Nucleus accumbens (tissue), 56 donors: Measurements from ENCODE around the gene PLOD3.

ENCODE experiments used
- DNase-seq, 56 donors: peaks; one replicate each; lab custom pipeline; 2025; lab: John Stamatoyannopoulos, UW

The PLOD3 gene

DNA sequence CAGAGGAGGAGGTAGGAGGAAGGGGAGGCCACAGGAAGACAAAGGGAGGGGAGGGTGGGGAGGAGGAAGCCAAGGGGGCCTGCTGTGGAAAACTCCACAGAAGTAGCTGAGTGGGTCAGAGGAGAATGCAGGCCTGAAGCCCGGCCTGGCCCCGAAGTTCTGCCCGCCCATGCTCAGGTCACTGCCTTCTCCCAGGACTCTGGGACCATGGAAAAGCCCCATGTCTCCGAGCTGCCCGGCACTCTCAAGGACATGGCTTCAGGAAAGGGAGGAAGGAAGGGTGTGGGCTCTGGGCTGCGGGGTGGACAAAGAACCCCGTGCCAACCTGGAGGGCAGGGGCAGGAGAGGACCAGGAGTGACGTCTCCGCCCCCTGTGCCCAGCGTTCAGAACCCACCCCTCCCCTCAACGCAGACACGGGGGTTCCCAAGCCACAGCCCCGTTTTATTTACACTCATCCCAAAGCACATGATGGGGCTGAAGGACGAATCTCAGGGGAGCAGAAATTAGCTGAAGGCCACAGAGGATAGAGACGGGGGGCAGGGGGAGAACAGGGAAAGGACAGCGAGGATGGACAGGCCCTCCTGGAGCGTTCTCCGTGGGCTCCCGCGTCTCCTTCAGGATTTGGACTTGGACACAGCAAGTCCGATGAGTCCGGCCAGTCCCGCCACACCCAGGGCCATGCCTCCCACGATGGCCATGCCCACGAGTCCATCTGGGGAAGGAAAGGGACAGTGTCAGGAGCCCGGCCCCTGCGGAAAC, 22.0 kb upstream of the PLOD3 start:
- DNase-seq: no peak

DNA sequence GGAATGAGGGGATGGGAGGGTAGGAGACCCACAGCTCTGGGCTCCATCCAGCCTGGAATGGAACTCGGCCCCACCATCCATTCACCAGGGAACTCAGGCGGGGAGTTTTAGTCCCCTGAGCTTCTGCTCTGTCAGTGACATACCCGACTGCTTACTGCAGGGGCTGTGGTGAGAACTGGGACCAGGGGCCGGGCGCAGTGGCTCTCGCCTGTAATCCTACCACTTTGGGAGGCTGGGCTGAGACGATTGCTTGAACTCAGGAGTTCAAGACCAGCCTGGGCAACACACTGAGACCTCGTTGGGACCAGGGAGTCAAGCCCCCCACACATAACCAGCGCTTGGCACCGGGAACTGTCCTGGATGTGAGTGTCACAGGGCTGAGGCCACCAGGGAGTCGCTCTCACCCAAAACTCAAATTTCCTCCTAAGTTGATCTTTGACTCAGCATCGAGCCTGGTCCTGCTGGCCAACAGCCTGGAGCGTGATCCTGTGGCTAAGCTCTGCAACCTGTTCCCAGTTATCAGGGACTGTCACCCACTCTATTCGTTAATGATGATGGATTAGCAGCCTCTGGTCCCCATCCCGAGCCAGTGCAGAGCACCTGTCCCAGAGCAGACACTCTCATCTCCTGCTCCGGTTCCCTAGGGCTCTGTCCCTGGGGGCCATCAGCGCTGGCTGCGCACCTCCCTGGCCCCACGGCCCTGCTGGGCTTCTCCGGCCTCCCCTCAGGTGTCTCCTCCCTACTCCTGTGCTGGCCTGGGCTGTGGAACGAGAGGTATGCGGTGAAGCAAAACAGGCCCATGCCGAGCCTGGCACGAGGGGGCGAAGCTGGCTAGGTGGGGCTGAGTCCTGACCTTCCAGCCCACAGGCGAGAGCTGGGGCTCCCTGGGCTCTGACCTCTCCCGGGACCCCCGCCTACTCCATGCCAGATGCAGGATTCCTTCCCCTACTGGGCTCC, 21.1 kb upstream of the PLOD3 start:
- DNase-seq: no peak

DNA sequence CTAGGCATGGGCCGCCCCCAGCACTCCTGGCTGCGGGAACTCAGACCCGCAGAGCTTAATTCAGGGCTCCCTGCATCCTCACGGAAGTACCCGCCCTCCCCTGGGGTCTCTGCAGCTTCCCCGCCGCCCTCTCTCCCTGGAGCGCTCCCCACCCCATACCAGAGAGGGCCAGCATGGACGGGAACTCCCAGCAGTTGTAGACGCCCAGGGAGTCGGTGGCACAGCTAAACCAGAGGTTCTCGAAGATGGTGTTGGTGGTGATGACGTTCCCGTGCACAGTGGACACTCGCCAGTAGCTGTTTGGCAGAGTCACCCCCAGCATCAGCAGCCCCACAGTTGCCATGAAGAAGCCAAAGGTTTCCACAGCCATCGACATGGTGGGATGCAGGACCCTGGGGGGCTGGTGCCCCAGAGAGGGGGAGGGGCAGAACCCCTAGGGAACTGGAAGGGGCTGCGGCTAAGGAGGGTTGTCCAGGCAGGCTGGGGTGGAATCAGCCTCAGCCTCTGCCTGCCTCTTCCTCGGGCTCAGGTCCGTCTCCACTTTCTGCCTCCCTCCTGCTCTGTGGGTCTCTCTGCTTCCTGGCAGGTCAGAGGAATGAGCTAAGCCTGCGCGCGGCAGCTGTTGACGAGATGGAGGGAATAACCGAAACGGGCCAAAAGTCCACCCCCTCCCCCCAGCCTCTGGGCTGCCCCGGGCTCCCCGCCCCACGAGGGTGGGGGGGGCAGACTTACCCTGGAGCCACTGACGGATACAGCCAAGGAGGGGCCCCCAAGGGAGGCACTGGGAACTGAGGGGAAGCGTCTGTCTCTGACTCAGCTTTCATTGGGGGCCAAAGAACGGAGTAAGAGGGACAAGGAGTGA, 20.1 kb upstream of the PLOD3 start, which contains the start of gene CLDN15:
Gene CLDN15, minus strand, starts transcription at position 597 of the 862 bp plus-strand sequence. Its CDS starts 221 bp downstream, at position 376.
- DNase-seq: peak in 6 of 56 donors; percentile 9 to 38 (median 24)

DNA sequence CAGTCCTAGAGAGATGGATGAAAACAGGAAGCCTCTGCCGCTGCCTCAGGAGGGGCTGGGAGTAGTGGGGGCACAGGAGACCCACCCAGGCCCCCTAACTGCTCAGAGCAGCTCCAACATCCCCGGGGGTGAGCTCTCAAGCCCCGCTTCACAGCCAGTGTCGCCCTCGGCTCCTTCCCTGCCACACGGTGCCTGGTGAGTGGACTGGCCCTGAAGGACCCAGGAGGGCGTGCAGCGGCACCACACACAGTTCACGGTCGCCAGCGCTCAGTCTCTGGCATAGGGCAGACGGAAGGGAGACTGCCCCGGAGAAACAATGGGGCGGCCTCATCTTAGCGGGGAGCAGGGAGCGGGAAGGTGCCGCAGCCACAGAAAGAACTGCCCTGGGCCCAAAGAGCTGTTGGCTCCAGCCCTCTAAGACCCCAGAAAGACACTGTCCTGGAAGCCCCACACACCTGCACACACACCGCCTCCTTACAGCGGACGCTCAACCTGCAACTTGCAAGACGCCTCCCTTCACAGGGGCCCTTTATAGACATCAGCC, 19.0 kb upstream of the PLOD3 start:
- no peak for DNase-seq

DNA sequence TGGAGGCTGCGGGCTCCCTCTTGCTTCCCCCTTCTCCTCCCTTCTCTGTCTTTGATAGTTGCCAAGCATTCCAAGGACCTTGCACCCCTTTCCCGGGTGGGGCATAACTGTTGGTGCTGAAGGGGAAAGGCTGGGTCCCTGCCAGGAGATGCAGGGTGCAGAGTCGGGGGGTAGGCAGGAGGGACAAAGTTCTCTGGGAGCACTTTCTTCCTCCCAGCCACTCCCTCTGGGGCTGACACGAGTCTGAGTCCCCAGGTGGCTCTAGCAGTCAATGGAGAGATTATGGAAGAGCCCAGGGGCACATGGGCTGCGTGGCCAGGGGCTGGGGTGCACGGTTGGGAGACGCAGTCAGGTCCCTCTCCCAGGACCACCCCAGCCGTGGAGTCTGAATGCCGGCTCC, 18.1 kb upstream of the PLOD3 start:
- no peak for DNase-seq

DNA sequence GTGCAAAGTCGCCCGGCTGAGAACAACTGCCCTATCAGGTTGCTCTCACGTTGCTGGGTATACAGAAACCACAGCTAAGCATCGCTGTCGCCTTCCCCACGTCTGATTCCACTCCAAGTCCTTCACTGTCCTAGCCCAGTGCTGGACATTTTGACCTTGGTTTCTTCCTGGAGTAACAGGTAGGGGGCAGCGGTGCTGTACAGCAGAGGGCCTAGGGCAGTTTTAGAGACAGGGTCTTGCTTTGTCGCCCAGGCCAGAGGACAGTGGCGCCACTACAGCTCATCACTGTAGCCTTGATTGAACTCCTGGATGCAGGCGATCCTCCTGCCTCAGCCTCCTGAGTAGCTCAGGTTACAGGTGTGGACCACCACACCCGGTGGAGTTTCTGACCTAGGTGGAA, 17.7 kb upstream of the PLOD3 start:
- peak in 1 of 56 donors; percentile 9 for DNase-seq

DNA sequence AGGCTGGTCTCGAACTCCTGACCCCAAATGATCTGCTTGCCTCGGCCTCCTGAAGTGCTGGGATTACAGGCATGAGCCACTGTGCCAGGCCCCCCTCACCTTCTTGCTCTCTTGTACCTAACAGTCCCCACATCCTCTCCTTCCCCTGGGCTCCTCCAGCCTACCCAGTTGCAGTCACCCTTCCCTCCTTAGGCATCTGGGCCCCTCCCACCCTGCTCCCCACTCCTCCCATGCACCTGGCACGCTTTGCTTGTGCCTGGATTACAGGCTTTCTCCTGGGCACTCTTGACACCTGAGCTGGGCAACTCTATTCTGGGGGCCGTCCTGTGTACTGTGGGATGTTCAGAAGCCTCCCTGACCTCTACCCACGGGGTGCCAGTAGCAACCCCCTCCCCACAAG, 17.3 kb upstream of the PLOD3 start:
- no peak for DNase-seq

DNA sequence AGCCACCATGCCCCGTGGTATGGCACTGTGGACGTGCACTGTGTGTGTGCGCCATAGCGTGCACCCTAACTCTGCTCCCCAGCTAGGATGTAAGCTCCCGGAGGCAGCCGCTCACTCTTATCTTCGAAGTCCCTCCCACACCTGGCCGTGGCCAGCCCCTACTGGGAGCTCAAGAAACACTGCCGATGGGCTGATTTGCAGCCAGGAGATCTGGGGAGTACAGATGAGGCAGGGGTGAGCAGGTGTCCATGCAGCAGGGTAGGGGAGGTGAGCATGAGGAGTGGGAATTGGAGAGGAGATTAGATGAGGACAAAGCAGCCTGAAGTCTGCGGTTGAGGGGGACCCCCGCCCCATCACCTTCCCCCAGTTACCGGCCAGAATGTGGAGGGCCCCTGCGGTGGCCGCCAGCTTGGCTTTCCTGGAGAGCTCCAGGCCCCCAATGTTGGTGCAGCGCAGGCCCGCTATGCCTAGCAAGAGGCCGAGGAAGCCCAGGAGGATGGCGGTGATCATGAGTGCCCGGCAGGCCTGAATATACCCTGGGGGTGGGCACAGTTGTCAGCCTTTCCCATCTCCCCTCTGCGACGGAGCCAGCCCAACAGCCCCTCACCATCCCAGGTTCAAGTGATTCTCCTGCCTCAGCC, 16.6 kb upstream of the PLOD3 start:
- DNase-seq: no peak

DNA sequence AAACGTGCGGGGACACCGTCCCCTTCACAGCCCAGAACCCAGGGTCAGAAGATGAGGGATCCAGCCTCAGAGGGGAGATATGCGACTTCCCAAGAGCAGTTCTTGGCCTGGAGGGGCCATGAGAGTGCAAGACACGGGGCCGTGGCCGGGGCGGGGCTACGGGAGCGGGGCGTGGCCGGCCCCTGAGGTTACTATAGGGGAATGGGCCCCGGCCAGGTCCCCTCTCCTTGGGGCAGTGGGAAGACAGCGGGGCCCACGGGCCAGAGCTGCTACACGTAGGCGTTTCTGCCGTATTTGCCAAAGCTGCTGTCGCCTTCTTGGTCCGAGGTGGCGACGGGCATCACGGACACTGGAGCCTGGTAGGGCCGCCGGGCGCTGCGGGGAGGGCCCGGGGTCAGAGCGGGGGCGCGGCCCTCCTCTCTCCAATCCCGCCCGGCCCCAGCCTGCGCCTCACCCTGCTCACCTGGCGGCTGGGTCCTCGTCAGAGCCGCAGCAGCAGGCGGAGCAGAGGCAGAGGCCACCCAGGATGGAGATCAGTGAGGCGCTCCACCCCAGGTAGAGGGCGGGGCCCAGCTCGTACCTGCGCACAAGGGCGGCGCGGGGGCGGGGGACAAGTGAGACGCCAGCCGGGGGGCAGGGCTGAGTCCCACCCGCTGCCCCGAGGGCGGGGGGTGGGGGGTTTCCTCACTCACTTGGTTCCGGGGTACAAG, 14.9 kb upstream of the PLOD3 start:
- peak in 36 of 56 donors; percentile 2 to 83 (median 46) for DNase-seq

DNA sequence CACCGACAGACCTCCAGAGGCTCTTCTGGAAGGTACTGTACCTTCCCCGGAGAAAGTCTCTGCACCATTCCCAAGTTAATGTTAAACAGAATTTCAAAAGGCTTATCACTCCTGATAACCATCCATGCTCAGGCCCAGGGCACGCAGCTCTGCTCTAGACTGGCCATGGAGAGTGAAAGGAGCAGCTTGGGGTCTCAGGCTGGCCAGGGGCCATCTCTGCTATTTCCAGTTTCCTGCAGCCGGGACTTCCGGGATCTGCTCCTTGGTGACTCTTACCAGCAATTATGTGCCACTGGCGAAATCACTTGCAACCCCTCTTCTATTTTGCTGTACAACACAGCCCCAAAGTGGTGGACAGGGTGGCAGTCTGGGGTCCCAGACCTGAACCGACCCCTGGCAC, 14.3 kb upstream of the PLOD3 start:
- DNase-seq: no peak

DNA sequence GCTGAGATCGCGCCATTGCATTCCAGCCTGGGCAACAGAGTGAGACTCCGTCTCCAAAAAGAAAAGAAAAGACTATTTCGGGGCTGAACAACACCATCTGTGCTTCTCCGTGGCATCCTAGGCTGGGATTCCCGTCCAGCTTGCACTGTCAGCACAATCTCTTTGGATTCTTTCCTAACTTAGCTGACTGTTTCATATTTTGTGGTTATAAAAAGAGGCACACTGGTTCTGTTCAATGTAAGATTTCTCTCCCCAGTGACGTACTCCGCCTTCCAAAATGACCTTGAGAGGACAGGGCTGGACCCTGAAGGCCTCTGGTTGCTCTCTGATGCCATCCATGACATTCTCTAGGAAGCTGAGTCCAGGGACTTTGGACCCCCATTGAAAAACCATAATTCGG, 9.3 kb upstream of the PLOD3 start:
- no peak for DNase-seq

DNA sequence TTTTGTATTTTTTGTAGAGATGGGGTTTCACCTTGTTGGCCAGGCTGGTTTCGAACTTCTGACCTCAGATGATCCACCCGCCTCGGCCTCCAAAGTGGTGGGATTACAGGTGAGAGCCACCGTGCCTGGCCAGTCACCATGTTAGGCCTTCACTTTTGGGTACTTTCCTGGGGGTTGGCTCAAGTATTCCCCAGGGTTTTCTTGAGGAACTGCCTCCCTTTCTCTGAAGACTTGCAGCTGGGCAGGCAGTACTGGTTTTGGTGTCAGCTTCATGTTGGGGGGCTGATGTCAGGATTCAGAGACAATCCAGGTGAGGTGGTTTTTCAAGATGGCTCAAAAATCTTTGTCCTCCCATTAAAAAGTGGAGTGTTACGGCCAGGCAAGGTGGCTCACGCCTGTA, 8.3 kb upstream of the PLOD3 start:
- DNase-seq: no peak

DNA sequence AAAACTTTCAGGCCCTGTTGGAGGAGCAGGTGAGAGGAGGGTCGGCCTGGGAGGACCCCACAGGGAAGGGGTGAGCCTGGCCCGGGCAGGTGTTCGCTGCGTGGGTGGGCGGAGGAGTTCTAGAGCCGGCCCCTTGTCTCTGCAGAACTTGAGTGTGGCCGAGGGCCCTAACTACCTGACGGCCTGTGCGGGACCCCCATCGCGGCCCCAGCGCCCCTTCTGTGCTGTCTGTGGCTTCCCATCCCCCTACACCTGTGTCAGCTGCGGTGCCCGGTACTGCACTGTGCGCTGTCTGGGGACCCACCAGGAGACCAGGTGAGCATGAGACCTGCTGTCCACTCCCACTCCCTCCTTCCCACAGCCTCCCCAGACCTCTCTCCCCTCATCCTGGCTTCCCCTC, 6.1 kb upstream of the PLOD3 start:
- no peak for DNase-seq

DNA sequence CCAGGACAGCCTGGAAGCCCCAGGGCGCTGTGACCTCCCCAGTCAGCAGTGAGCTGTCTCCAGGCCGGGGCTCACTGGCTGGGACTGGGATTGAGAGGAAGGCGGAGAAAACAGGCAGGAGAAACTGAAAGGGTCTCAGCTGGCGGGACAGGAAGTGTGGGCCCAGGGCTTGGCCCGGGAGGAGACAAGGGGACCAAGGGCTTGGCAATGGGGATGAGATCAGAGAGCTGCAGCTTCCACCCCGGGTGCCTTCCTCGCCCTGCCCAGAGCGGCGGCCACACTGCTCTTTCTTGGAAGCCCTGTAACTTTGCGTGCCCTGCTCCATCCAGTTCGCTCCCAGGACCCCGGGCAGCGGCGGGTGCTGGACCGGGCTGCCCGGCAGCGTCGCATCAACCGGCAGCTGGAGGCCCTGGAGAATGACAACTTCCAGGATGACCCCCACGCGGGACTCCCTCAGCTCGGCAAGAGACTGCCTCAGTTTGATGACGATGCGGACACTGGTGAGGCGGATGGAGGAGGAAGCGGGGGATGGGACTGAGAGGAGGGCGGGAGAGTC, 5.0 kb upstream of the PLOD3 start:
- DNase-seq: no peak

DNA sequence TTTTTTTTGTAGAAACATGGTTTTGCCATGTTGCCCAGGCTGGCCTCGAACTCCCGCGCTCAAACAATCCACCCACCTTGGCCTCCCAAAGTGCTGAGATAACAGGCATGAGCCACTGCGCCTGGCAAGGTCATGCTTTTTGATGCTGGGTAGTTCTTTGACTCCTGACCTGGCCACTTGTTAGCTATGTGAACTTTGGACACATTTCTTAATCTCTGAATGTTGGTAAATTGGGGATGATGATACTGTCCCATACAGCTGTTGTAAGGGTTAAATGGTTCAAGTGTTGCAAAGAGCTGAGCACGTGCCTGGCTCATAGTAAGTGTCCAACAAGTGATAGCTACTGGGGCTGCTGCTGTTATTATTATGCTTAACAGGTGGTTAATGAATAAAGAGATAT, 2.9 kb upstream of the PLOD3 start:
- no peak for DNase-seq

DNA sequence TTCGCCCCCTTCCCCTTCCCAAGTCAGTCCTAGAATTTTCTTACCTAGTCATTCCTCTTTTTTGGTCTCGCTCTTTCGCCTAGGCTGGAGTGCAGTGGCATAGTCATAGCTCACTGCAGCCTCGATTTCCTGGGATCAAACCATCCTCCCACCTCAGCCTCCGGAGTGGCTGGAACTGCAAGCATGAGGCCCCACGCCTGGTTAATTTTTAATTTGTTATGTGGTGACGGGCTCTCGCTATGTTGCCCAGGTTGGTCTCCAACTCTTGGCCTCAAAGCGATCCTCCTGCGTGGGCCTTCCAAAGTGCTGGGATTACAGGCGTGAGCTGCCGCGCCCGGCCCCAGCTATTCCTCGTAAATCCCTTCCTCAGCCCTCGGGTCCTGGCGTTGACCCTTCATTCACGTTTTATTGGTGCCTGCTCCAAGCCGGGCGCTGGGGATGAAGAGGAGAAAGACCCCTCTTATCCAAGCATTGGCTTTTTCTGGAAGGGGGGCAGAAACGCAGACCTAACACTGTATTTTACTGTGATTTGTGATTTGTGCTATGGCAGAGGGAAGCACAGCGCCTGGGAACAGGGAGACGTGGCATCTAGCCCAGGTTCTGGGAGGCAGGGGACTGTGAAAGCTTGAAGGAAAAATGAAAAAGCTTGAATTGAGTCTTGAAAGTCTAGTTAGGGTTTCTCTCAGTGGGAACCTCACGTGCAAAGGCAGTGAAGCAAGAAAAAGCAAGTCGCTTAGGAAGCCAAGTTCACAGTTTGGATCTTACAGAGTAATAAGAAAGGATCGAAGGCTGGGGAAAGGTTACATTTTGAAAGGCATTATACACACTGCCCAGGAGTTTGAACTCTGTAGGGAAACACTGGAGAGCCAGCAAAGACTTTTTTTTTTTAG, 1.1 kb upstream of the PLOD3 start:
- peak in 2 of 56 donors; percentile 36 to 43 for DNase-seq

DNA sequence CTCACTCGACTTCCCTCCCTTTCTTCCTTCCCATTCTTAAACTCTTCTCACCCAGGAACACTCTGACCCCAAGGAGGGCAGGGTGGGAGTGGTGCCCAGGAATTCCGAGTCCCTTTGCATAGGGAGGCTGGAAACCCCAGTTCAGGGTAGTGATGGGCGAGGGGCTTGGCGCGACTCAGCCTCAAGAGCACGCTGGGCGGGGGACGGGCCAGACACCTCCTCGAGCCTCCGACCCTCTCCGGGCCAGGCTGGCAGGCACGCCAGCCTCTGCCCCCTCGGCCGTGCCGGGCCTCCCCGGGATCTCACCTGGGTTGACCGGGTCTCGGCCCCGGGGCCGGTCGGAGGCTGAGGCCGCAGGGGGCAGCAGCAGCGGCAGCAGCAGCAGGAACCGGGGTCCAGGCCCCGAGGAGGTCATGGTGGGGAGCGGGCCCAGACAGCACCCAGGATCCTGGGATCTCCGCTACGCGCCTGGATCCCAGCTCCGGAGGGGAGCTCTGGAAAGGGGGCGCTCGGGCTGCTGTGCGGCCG, 457 bp downstream of the PLOD3 start:
- peak in 6 of 56 donors; percentile 20 to 58 (median 42) for DNase-seq
